Body of pancreas (tissue), 4 donors: Measurements from ENCODE around the gene TSGA10IP.

Experiments
- POLR2A ChIP-seq, 3 donors: fragments of 450-650 bp; IDR thresholded peaks; one replicate each; pipeline ENCODE4 v1.6.1; 2016; ENCODE audit warnings: antibody characterized with exemption in 3 of 3, mild to moderate bottlenecking in 2 of 3
- TF ChIP-seq, protein P1 (sequence below), 7 experiments: fragments of 450-650 bp in 4 of 7; fragments of 200-600 bp in 3 of 7; sonication (generic) in 3 of 7; IDR thresholded peaks; one replicate each; pipeline ENCODE4 v1.5.1; 2016 to 2019; ENCODE audit warnings: antibody characterized with exemption in 7 of 7

DNA sequence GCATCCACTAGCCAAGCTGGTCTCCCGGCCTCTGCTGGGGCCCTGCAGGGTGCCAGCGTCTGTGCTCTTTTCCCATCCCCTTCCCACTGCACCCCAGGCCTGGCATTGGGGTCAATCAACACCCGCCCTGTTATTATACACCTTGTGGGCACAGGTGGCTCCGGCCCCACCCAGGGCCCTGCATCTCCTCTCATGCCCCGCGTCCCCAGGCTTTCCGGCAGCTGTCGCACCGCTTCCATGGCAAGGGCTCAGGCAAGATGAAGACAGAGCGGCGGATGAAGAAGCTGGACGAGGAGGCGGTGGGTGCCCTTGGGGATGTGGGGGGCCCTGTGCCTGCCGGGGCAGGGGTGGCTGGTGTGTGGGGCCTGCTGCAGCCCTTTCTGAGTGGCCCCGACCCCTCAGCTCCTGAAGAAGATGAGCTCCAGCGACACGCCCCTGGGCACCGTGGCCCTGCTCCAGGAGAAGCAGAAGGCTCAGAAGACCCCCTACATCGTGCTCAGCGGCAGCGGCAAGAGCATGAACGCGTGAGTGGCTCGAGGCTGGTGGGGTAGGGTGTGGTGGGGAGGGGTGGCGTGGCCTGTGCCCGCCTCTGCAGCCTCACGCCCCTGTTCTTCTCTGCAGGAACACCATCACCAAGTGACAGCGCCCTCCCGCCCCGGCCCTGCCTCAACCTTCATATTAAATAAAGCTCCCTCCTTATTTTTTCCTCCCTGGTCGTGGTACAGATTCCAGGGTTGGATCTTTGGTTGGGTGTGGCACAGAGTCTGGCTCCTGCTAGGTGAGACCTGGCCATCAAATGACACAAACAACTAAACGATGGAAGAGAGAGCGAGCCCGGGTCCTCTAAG is 33.3 kb downstream of the TSGA10IP start:
- TF ChIP-seq, protein P1, sequence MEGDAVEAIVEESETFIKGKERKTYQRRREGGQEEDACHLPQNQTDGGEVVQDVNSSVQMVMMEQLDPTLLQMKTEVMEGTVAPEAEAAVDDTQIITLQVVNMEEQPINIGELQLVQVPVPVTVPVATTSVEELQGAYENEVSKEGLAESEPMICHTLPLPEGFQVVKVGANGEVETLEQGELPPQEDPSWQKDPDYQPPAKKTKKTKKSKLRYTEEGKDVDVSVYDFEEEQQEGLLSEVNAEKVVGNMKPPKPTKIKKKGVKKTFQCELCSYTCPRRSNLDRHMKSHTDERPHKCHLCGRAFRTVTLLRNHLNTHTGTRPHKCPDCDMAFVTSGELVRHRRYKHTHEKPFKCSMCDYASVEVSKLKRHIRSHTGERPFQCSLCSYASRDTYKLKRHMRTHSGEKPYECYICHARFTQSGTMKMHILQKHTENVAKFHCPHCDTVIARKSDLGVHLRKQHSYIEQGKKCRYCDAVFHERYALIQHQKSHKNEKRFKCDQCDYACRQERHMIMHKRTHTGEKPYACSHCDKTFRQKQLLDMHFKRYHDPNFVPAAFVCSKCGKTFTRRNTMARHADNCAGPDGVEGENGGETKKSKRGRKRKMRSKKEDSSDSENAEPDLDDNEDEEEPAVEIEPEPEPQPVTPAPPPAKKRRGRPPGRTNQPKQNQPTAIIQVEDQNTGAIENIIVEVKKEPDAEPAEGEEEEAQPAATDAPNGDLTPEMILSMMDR (IDR thresholded peaks at IDR 0.05) = no peak
- no peak for TF ChIP-seq POLR2A (IDR thresholded peaks at IDR 0.05)
